Measurements from ENCODE around the gene HSPA13.
A peak's percentile ranks its signal among the peaks of the same experiment; 100 is the strongest.
"Not testable (repeated sequence)": the region's sequence is repeated elsewhere in the genome, so short reads cannot be mapped to it uniquely, and the experiment has no call there.

The HSPA13 gene, protein sequence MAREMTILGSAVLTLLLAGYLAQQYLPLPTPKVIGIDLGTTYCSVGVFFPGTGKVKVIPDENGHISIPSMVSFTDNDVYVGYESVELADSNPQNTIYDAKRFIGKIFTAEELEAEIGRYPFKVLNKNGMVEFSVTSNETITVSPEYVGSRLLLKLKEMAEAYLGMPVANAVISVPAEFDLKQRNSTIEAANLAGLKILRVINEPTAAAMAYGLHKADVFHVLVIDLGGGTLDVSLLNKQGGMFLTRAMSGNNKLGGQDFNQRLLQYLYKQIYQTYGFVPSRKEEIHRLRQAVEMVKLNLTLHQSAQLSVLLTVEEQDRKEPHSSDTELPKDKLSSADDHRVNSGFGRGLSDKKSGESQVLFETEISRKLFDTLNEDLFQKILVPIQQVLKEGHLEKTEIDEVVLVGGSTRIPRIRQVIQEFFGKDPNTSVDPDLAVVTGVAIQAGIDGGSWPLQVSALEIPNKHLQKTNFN

DNA sequence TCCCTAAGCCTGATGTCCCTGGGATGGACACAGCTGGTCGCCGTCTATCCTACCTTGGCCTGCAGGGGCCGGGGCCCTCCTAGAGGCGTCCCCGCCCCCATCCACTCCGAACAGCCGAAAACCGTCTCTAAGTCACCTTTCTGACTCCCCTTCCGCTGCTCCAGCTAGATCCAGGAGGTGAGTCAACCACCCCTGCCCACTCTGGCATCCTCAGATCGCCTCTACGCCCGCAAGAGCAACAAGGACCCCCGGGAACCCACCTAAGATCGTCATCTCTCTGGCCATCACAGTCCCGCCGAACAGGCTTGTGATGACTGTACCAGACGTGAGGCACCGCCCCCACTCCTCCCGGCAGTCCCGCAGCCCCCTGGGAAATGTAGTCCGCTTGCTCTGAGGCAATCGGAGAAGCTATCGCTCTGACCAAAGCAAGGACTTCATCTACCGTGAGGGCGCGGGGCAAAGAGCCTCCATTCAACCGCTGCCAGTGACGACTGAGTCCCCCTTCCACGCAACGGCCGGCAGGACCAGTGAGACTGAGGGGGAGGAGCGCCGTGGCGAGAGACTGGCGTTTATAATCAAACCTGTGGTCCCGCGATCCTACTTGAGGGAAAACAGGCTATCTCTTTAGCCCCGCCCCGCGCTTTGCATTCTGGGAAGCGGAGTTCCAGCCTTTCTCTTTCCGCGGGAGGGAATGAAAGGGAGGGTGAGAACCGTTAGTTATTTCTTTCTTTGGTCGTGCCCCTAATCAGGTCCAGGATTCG, at the start of gene HSPA13:
TSS of gene HSPA13 (minus strand) at position 312 of the 761 bp plus-strand sequence. CDS start at position 285, 27 bp downstream.
- DNase-seq (ENCODE audit: low read depth in 2 of 2, low spot score in 1 of 2): peak; percentile 97 to 98

DNA sequence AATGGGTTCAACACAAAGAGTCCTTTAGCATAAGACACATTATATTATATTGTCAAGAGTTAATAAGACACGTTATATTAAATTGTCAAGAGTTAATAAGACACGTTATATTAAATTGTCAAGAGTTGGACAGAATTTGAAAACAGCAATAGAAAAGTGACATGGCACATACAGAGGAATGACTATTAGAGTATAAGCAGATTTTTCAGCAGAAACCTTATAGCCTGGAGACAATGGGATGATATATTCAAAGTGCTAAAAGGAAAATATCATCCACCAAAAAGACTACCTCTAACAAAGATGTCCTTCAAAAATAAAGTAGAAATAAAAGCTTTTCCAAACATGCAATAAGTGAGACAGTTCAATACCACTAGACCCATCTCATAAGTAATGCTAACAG, 36.0 kb upstream of the HSPA13 start:
- no peak for DNase-seq (ENCODE audit: low read depth in 2 of 2, low spot score in 1 of 2)

DNA sequence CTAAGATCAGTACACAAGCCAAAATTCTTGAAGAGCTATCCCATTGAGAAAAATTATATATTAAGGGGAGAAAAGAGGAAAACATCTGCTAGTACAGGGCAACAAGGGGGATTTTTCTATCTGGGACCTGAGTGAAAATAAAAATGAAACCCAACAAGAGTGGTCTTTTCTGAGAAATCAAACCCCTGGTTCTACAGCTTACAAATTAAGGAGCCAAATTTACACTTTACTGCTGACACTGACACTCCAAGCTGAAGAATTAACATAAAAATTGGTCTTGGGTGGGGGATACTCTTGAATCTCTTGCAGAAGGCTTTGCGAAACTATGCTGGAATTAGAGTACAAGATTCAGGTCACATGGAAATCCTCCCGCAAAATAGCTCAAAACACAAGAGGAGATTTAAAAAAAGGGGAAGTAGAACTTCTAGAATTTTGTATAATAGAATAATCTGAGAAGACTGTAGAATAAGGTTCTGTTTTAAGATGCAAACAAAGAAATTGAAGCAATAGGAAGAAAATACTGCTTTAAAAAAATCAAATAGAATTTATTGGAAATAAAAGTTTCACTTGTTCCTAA, 32.1 kb upstream of the HSPA13 start:
- no peak for DNase-seq (ENCODE audit: low read depth in 2 of 2, low spot score in 1 of 2)

DNA sequence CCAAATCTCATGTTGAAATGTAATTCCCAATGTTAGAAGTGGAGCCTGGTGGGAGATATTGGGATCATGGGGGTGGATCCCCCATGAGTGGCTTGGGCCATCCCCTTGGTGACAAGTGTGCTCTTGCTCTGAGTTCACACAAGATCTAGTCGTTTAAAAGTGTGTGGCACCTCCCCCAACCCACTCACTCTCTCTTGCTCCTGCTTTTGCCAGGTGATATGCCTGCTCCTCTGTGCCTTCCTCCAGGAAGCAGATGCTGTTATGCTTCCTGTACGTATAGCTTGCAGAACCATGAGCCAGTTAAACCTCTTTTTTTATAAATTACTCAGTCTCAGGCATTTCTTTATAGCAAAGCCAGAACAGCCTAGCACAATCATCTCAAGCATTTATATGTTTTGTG, 23.0 kb upstream of the HSPA13 start:
- no peak for DNase-seq (ENCODE audit: low read depth in 2 of 2, low spot score in 1 of 2)

DNA sequence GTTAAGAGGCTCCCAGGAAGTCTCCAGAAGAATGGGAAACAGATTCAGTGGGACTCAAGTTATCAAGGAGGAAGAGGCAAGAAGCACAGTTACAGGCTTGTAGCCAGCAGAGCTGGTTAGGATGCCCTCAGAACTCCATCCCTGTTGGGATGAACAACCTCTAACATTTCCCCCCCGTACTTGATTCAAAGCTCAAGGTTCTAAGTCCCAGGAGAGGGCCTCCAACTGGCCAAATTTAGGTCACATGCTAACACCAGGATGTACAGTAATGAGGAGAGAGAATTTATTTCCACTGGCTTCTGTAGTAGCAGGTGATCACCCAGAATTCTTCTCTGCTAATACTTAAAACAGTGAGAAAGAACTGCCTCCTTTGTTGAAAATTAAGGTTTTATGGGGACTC, 22.3 kb upstream of the HSPA13 start:
- no peak for DNase-seq (ENCODE audit: low read depth in 2 of 2, low spot score in 1 of 2)

DNA sequence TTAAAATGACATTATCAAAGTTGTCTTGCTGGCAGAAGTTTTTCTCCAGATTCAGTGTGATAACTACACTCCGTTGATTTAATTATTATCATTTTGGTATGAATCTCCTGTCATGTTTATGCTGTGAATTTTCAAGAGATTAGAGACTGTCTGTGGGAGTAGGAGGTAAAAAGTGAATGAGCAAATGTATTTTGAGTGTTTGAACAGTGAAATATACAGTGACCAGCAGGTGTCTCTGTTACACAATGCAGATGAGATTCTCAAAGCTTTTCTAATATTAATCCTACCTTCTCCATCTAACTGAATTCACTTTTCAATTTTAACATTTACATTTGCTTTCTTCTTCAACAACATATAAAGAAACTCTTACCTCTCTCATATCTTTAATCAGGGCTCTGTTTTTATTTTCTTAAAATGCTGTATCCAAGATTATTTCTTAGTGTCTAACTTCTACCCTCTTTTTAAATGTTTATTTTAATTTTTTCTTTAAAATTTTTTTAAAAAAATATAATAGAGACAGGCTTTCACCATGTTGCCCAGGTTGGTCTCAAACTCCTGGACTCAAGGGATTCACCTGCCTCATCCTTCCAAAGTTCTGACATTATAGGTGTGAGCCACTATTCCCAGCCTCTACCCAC, 20.9 kb upstream of the HSPA13 start:
- DNase-seq (ENCODE audit: low read depth in 2 of 2, low spot score in 1 of 2): no peak

DNA sequence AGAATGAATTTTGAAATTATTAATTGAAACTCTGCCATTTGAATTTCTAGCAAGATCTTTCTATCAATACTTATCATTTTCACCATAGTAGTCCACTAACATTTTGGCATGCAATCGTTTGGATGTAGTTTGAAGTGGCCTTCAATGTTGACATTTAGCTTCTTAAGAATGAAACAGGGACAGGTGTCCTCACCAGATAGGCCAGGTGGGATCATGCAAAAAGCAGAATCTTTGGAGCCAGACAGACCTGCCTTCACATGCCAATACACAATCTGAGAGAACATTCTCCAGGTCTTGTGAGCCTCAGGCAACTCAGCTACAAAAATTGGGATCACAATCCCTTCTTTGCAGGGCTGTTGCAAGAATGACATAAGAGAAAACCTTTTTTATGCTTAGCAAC, 18.3 kb upstream of the HSPA13 start:
- DNase-seq (ENCODE audit: low read depth in 2 of 2, low spot score in 1 of 2): no peak

DNA sequence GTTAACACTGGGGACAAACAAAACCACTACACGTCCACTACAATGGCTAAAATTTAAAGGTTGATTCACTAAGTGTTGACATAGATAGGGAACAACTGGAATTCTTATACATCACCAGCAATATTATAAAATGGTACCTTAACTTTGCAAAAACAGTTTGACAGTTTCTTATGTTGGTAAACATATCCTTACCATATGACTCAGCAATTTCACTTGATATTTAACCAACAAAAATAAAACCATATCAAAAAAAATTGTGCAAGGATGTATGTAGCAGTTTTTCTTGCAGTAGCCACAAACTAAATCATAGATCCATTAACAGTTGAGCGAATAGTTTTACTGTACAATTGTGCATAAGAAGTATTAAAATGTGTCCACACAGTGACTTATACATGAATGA, 5.3 kb upstream of the HSPA13 start:
- no peak for DNase-seq (ENCODE audit: low read depth in 2 of 2, low spot score in 1 of 2)

DNA sequence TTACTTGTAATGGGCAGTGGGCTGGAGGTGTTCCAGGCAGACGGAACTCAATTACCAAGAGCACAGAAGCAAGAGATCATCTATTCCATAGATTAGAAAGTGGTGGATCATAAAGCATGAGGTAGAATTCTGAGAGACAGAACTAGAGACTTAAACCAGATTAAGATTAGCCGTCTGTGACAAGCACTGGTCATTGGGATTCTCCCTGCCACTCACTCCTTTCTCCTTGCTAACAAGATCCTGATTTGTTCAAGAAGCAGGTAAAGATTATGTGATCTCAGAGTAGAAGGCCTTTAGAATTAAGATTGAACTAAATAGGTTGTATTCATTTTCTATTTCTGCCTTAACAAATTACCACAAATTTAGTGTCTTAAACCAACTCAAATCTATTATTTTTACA, 1.5 kb upstream of the HSPA13 start:
- DNase-seq (ENCODE audit: low read depth in 2 of 2, low spot score in 1 of 2): no peak

DNA sequence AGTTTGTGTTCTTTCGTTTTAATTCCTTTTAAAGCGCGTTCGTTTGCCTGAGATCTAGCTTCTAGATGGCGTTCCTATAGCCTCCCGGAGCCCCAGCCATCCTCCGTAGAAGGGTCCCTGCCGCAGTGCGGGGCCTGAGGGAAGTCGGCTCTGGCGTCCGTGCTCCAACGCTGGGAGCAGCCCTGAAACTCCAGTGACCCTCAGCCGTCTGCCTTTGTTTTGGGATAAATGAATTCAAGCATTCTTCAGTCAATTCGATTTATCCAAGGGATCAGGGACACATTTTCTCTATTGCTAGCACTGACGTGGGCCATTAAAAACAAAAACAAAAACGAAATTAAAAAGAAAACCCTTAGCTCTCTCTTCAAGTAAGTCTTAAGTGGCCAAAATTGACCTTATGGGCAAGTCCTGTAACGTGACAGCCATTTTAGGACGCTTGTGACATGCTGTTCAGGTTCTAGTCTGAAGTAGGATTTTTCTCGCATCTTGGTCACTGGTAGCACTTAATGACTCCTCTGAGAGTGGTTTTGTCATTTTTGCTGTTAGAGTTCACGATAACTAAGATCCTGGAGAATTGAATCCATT, 742 bp upstream of the HSPA13 start:
- no peak for DNase-seq (ENCODE audit: low read depth in 2 of 2, low spot score in 1 of 2)

DNA sequence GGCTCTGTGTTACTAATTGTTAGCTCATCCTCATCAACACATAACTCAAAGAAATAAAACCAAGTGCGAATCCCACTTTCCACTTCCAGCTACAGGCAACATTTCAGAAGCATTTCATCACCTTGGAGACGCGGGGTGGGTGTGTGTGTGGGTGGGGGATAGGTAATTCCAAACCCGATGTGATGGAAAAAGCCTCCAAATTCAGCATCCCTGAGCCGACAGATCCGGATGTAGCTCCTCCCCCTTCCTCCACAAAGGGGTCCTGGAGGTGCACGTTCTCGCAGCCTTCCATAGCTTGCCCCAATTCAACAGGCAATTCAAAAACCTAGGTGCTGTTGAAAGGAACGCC, 486 bp downstream of the HSPA13 start:
- DNase-seq (ENCODE audit: low read depth in 2 of 2, low spot score in 1 of 2): peak; percentile 2 to 19

DNA sequence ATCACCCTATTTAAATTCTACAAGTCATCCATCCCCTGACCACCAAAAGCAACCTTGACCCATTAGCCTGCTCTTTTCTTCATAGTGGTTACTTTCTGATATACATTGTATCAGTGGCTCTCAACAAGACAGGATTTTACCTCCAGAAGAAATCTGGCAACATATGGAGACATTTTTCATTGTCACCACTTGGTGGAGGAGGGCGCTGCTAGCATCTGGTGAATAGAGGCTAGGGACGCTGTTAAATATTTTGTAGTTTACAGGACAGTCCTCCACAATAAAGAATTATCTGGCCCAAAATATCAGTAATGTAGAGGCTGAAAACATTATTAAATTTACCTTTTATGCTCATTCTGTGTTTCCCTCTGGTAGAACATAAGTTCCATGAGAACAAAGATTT, 6.1 kb downstream of the HSPA13 start:
- DNase-seq (ENCODE audit: low read depth in 2 of 2, low spot score in 1 of 2): no peak

DNA sequence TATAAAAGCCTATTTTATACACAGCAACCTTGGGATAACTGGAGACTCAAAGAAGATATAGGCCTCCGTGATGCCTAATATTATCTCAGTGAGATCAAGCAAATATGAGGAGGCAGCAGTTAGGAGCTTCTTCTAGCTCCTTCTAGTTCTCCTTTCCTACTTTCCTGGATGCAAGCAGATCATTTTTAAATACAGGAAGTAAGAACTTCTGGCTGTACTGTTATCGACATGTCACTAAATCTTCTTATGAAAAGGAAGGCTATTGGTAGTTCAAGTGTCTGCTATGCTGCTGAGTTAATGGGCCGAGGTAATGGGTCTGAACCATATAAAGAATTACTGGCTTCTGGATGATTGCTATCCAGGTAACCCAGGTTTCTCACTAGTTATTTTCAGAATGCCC, 15.9 kb downstream of the HSPA13 start:
- DNase-seq (ENCODE audit: low read depth in 2 of 2, low spot score in 1 of 2): no peak

DNA sequence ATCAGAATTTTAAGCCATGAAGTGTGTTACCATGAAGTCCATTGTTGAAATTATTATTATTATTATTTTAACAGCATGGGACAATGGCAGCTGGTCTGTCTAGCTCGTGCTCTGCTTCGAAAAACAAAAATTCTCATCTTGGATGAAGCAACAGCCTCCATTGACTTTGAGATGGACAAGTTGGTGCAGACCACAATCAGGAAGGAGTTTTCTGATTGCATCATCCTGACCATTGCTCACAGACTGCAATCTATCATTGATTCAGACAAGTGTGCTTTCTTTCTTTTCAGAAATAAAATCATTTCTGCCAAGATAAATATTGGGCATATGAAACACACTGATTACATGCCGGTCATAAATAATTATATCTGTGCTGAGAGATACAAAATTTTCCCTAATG, 21.0 kb downstream of the HSPA13 start:
- no peak for DNase-seq (ENCODE audit: low read depth in 2 of 2, low spot score in 1 of 2)

DNA sequence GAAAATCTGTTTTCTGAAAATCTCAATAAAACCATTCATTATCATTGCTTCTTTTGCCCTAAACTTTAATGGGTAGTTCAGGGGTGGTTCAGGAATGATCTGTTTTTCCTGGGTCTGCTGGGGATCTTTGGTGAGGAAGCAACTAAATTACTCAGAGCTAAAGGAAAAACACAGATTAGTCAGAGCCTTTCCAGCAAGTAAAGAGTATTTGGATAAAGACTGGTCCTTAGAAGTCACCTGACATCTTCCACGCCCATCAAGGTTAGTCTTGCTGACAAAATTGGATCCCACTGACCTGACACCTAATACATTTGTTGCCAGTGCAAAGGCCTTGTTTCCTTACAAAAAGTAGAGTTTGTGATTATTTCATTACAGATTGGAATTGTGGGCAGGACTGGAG, 24.2 kb downstream of the HSPA13 start:
- DNase-seq (ENCODE audit: low read depth in 2 of 2, low spot score in 1 of 2): no peak

DNA sequence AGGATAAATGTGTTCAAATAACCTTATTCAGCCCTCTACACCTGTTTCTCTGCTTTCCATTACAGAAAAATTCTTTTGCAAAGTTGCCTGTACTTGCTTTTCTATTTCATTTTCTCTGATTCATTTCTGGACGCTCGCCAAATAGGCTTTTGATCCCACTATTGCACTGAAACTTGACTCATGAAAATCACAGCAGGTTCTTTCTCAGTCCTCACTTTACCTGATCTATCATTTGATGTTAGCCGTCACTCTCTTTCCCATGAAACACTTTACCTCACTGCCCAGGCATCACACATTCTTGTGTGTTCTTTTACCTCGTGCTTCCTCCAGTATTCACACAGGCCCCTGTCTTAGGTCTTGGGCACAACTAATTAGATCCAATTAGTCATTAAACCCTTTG, 26.2 kb downstream of the HSPA13 start:
- no peak for DNase-seq (ENCODE audit: low read depth in 2 of 2, low spot score in 1 of 2)

DNA sequence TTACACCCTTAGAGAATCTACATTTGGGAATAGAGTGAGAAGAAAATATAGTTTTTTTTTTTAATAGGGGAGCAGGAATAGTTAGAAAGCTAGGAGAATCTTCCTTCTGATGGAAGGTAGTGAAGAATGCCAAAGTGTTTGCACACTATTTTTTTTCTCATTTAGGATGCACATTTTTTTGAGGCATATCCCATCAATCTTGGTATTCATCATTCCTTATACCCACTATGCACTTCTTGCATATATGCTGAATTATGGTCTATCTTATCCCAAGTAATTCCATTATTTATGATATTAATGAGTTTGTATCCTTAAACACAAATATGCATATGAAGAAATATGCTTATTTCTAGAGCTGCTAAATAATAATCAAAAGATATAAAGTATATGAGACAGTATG, 28.4 kb downstream of the HSPA13 start:
- DNase-seq (ENCODE audit: low read depth in 2 of 2, low spot score in 1 of 2): no peak

DNA sequence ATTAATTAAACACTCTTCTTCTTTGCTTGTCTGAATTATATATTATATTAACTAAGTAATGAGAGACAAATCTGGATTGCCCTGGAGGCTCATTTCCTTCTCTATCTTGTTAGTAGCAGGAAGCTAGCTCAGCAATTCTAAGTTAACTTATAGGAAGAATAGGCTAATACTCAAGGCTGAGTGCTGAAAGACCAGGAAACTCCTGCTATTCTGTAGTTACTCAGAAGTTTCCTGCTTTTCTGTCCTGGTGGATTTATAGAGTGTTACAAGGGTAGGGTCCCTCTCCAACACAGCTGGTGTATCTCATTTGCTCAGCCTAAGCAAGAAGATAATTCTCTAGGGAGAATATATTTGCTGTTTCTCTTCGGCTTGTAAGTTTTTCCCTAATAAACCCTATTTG, 29.2 kb downstream of the HSPA13 start:
- DNase-seq (ENCODE audit: low read depth in 2 of 2, low spot score in 1 of 2): no peak

DNA sequence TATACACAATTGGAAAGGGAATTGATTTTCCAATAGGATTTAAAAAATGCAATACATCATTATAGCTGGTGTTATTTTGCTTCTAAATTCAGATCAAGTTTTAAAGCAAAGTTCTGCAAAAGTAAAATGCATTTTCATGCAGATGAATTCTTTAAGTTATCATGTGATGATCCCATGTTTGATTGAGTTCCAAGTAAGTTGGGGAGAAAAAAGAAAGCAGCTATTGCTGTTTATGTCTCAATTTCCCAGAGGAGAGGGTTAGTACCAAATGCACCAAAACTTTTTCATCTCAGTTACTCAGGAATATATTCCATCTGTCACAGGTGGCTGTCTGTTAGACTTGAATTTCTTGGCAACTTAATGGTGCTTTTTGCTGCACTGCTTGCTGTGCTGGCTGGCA, 29.7 kb downstream of the HSPA13 start:
- DNase-seq (ENCODE audit: low read depth in 2 of 2, low spot score in 1 of 2): no peak

DNA sequence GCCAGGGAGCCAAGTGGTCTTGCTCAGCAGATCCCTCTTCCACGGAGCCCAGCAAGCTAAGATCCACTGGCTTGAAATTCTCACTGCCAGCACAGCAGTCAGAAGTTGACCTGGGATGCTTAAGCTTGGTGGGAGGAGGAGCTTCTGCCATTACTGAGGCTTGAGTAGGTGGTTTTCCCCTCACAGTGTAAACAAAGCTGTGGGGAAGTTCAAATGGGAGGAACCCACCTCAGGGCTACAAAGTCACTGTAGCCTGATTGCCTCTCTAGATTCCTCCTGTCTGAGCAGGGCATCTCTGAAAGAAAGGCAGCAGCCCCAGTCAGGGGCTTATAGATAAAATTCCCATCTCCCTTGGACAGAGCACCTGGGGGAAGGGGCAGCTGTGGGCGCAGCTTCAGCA, 55.6 kb downstream of the HSPA13 start:
- not testable (repeated sequence) for DNase-seq (ENCODE audit: low read depth in 2 of 2, low spot score in 1 of 2)

DNA sequence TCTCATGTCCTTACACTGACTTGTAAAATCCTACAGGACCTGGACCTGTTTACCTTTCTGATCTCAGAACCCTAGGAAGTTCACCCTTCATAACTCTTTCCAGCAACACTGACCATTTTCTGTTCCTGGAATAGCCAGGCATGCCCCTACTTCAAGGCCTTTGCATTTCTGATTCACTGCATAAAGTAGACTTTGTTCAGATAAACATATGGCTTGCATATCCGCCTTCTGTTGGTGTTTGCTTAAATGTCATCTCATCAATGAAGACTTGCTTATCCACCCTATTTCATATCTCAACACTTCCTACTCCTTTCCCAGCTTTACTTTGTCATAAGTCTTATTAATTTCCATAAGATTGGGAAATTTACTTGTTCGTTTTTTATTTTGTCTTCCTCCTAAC, 57.4 kb downstream of the HSPA13 start:
- DNase-seq (ENCODE audit: low read depth in 2 of 2, low spot score in 1 of 2): no peak
